Neural cell (in vitro differentiated cells): Measurements from ENCODE around the gene SMIM9. TPM values are rescaled to one million over a fixed set of nuclear protein-coding genes. Genes with fewer than 3 reads are reported as not detected.

Source experiments
- H2AFZ ChIP-seq: fragments of 200-600, 300-800 bp; sonication (generic), shearing (Covaris generic); 2 replicates; pipeline ENCODE4 v1.6.0; 2014; ENCODE audit warnings: low read depth, mild to moderate bottlenecking, antibody characterized with exemption, low read length, moderate library complexity
- H3F3A ChIP-seq: fragments of 200-600 bp; shearing (Covaris generic); 2 replicates; pipeline ENCODE4 v1.6.1; 2016; ENCODE audit warnings: mild to moderate bottlenecking, moderate library complexity, mixed read lengths, antibody characterized with exemption, low read length; ENCODE audit not compliant: insufficient read depth, poor library complexity, severe bottlenecking
- H3K27ac ChIP-seq: fragments of 200-600, 300-800 bp; sonication (generic), shearing (Covaris generic); 2 replicates; pipeline ENCODE4 v1.5.1; 2014; ENCODE audit warnings: mild to moderate bottlenecking, low read length, moderate library complexity
- H3K27me3 ChIP-seq: fragments of 300-800, 200-600 bp; sonication (generic), shearing (Covaris generic); 2 replicates; pipeline ENCODE4 v1.6.0; 2014; ENCODE audit warnings: mild to moderate bottlenecking, low read depth, low read length, moderate library complexity; ENCODE audit not compliant: insufficient read depth
- H3K36me3 ChIP-seq: fragments of 300-800, 200-600 bp; sonication (generic), shearing (Covaris generic); 2 replicates; pipeline ENCODE4 v1.5.1; 2014; ENCODE audit warnings: mild to moderate bottlenecking, antibody characterized with exemption, low read length, moderate library complexity; ENCODE audit not compliant: insufficient read depth
- H3K4me2 ChIP-seq: fragments of 300-800, 200-600 bp; sonication (generic), shearing (Covaris generic); 2 replicates; pipeline ENCODE4 v1.6.0; 2014; ENCODE audit warnings: mild to moderate bottlenecking, low read length
- H3K4me3 ChIP-seq: fragments of 300-800, 200-600 bp; sonication (generic), shearing (Covaris generic); 2 replicates; pipeline ENCODE4 v1.5.1; 2014; ENCODE audit warnings: mild to moderate bottlenecking, low read length, moderate library complexity
- H3K79me2 ChIP-seq: fragments of 200-600 bp; shearing (Covaris generic); replicated peaks from 2 replicates; pipeline ENCODE4 v1.6.0; 2014; ENCODE audit warnings: mild to moderate bottlenecking, low read length, moderate library complexity; ENCODE audit not compliant: insufficient read depth
- H3K9ac ChIP-seq: fragments of 300-800, 200-600 bp; sonication (generic), shearing (Covaris generic); 2 replicates; pipeline ENCODE4 v1.6.1; 2016; ENCODE audit warnings: mild to moderate bottlenecking, low read length, mixed read lengths
- H3K9me2 ChIP-seq: fragments of 200-600 bp; shearing (Covaris generic); 2 replicates; pipeline ENCODE4 v1.6.1; 2016; ENCODE audit warnings: mild to moderate bottlenecking, low read length, mixed read lengths; ENCODE audit not compliant: insufficient read depth
- H3K9me3 ChIP-seq: fragments of 200-600, 300-800 bp; sonication (generic), shearing (Covaris generic); 2 replicates; pipeline ENCODE4 v1.6.1; 2016; ENCODE audit warnings: mild to moderate bottlenecking, mixed run types, low read length, moderate library complexity, mixed read lengths
- H4K20me1 ChIP-seq: fragments of 200-600 bp; shearing (Covaris generic); 2 replicates; pipeline ENCODE4 v1.6.1; 2016; ENCODE audit warnings: mild to moderate bottlenecking, mixed run types; ENCODE audit not compliant: insufficient read depth
- CTCF ChIP-seq: fragments of 450-650 bp; IDR thresholded peaks from 2 replicates; pipeline ENCODE4 v1.5.1; 2014; ENCODE audit warnings: antibody characterized with exemption, mild to moderate bottlenecking, moderate library complexity; ENCODE audit not compliant: poor library complexity, severe bottlenecking
- EP300 ChIP-seq: fragments of 450-650 bp; conservative IDR thresholded peaks from 2 replicates; pipeline ENCODE4 v1.6.1; 2014; ENCODE audit warnings: antibody characterized with exemption, mild to moderate bottlenecking, moderate library complexity; ENCODE audit not compliant: poor library complexity, severe bottlenecking
- EZH2 ChIP-seq: fragments of 200-600, 300-800 bp; shearing (Covaris generic), sonication (generic); IDR thresholded peaks from 2 replicates; pipeline ENCODE4 v1.6.1; 2014; ENCODE audit warnings: antibody characterized with exemption, low read length, borderline replicate concordance, mild to moderate bottlenecking; ENCODE audit not compliant: insufficient read depth, poor library complexity, severe bottlenecking
- MXI1 ChIP-seq: fragments of 450-650 bp; conservative IDR thresholded peaks from 2 replicates; pipeline ENCODE4 v1.6.1; 2014; ENCODE audit warnings: antibody characterized with exemption, mild to moderate bottlenecking; ENCODE audit not compliant: poor library complexity, severe bottlenecking
- POLR2AphosphoS5 ChIP-seq: IDR thresholded peaks from 2 replicates; pipeline ENCODE4 v1.6.1; 2012
- RAD21 ChIP-seq: fragments of 450-650 bp; conservative IDR thresholded peaks from 2 replicates; pipeline ENCODE4 v1.6.1; 2014; ENCODE audit warnings: antibody characterized with exemption, mild to moderate bottlenecking, moderate library complexity
- SMC3 ChIP-seq: fragments of 450-650 bp; conservative IDR thresholded peaks from 2 replicates; pipeline ENCODE4 v1.6.1; 2014; ENCODE audit warnings: antibody characterized with exemption, mild to moderate bottlenecking, moderate library complexity; ENCODE audit not compliant: poor library complexity
- TAF1 ChIP-seq: IDR thresholded peaks from 2 replicates; pipeline ENCODE4 v1.6.1; 2012; ENCODE audit warnings: low read depth
- polyA plus RNA-seq: library from polyadenylated mRNA; depleted of rRNA; stranded (reverse); fragments of >200 nt; gene quantifications from 2 replicates; pipeline ENCODE4 v1.2.3, GENCODE V29; 2014
- TF ChIP-seq, protein P1 (sequence below): IDR thresholded peaks from 2 replicates; pipeline ENCODE4 v1.6.1; 2012; ENCODE audit warnings: borderline replicate concordance

SMIM9 gene
- polyA plus RNA-seq, 1 donor from 2014 or later = not detected

- no peaks in the 10 kb centered on the region for H3K9me3 ChIP-seq
- no peak overlapping the region for H3K4me2 ChIP-seq
- H3K27ac ChIP-seq = no peak overlapping the region
- H3K79me2 ChIP-seq = no peaks in the 10 kb centered on the region
- H3K36me3 ChIP-seq = no peaks in the 10 kb centered on the region
- H3K27me3 ChIP-seq = no peaks in the 10 kb centered on the region
- H2AFZ ChIP-seq = no peak overlapping the region
- no peak overlapping the region for H3K9ac ChIP-seq
- no peaks in the 10 kb centered on the region for H3F3A ChIP-seq
- no peaks in the 10 kb centered on the region for H4K20me1 ChIP-seq
- H3K4me3 ChIP-seq = no peak overlapping the region
- H3K9me2 ChIP-seq = no peaks in the 10 kb centered on the region
- TF ChIP-seq TAF1 = no peak
- no peak for TF ChIP-seq EZH2
- TF ChIP-seq, protein P1, sequence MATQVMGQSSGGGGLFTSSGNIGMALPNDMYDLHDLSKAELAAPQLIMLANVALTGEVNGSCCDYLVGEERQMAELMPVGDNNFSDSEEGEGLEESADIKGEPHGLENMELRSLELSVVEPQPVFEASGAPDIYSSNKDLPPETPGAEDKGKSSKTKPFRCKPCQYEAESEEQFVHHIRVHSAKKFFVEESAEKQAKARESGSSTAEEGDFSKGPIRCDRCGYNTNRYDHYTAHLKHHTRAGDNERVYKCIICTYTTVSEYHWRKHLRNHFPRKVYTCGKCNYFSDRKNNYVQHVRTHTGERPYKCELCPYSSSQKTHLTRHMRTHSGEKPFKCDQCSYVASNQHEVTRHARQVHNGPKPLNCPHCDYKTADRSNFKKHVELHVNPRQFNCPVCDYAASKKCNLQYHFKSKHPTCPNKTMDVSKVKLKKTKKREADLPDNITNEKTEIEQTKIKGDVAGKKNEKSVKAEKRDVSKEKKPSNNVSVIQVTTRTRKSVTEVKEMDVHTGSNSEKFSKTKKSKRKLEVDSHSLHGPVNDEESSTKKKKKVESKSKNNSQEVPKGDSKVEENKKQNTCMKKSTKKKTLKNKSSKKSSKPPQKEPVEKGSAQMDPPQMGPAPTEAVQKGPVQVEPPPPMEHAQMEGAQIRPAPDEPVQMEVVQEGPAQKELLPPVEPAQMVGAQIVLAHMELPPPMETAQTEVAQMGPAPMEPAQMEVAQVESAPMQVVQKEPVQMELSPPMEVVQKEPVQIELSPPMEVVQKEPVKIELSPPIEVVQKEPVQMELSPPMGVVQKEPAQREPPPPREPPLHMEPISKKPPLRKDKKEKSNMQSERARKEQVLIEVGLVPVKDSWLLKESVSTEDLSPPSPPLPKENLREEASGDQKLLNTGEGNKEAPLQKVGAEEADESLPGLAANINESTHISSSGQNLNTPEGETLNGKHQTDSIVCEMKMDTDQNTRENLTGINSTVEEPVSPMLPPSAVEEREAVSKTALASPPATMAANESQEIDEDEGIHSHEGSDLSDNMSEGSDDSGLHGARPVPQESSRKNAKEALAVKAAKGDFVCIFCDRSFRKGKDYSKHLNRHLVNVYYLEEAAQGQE = no peak
- TF ChIP-seq MXI1 = no peak
- no peak for TF ChIP-seq EP300
- TF ChIP-seq RAD21 = no peak
- no peak for TF ChIP-seq POLR2AphosphoS5
- no peak for TF ChIP-seq CTCF
- TF ChIP-seq SMC3 = no peak
Measured at GRCh38 chrX:154795016-154795415, 39.4 kb downstream of the SMIM9 start.

DNA sequence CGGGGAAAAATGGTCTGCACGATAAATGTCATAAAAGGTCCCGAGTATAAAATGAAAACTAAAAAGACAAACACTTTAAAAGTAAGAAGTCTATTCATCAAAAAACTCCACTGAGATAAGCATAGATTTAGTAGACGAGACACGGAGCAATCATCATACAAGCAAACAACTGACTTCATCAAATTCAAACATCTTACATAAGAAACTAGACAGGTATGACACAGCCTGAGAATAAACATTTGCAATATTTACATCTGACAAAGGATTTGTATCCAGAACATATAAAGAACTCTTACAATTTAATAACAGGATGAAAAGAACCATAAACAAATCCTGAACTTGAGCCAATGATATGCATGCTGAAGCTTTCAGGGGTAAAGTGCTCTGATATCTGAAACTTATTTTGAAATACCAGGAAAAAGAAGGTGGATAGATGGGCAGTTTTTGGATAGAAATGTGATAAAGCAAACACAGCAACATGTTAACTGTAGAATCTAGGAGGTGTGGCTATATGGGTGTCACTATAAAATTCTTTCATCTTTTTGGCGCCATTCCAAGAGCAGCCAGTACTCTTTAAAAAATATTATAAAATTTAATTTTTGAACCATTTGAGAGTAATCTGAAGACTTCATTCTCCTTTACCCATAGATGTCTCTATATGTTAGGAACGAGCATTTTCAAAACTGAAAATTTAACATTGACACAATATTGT lies 41.2 kb downstream of the SMIM9 start:
- no peak overlapping the region for H3K27ac ChIP-seq
- H3K27me3 ChIP-seq = no peaks in the 10 kb centered on the region
- no peaks in the 10 kb centered on the region for H4K20me1 ChIP-seq
- H3K4me2 ChIP-seq = no peak overlapping the region
- no peak overlapping the region for H3K4me3 ChIP-seq
- H2AFZ ChIP-seq = no peak overlapping the region
- H3K9me3 ChIP-seq = no peaks in the 10 kb centered on the region
- TF ChIP-seq EZH2 (no peak), TAF1 (no peak), CTCF (no peak), RAD21 (no peak), EP300 (no peak), POLR2AphosphoS5 (no peak), MXI1 (no peak), SMC3 (no peak)
- TF ChIP-seq, protein P1 = no peak
- no peak overlapping the region for H3K9ac ChIP-seq
- no peaks in the 10 kb centered on the region for H3K79me2 ChIP-seq
- H3K36me3 ChIP-seq = no peaks in the 10 kb centered on the region
- H3F3A ChIP-seq = no peaks in the 10 kb centered on the region
- no peaks in the 10 kb centered on the region for H3K9me2 ChIP-seq
